HG03378 (cell line): Measurements from ENCODE around the gene CYTH3.
"Not testable (repeated sequence)": the region's sequence is repeated elsewhere in the genome, so short reads cannot be mapped to it uniquely, and the experiment has no call there.

Source experiments
- ATAC-seq: cut with Tn5 transposase; IDR thresholded peaks from one replicate; pipeline ENCODE4 v1.9.1; 2021; ENCODE audit warnings: mild to moderate bottlenecking, moderate library complexity; ENCODE audit not compliant: unreplicated experiment

Gene CYTH3

GRCh38 chr7:6154542-6155404 lies 117.7 kb downstream of the CYTH3 start:
- ATAC-seq, result no peak

DNA sequence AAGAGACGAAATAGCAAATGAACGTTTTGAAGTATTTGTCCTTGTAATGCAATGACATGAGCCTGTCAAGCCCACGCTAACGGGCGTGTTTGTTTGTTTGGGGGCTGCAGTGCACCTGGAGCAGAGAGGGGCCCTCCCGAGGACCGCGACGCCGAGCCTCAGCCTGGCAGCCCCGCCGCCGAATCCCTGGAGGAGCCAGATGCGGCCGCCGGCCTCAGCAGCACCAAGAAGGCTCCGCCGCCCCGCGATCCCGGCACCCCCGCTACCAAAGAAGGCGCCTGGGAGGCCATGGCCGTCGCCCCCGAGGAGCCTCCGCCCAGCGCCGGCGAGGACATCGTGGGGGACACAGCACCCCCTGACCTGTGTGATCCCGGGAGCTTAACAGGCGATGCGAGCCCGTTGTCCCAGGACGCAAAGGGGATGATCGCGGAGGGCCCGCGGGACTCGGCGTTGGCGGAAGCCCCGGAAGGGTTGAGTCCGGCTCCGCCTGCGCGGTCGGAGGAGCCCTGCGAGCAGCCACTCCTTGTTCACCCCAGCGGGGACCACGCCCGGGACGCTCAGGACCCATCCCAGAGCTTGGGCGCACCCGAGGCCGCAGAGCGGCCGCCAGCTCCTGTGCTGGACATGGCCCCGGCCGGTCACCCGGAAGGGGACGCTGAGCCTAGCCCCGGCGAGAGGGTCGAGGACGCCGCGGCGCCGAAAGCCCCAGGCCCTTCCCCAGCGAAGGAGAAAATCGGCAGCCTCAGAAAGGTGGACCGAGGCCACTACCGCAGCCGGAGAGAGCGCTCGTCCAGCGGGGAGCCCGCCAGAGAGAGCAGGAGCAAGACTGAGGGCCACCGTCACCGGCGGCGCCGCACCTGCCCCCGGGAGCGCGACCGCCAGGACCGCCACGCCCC lies 118.5 kb downstream of the CYTH3 start:
- ATAC-seq, result no peak

DNA sequence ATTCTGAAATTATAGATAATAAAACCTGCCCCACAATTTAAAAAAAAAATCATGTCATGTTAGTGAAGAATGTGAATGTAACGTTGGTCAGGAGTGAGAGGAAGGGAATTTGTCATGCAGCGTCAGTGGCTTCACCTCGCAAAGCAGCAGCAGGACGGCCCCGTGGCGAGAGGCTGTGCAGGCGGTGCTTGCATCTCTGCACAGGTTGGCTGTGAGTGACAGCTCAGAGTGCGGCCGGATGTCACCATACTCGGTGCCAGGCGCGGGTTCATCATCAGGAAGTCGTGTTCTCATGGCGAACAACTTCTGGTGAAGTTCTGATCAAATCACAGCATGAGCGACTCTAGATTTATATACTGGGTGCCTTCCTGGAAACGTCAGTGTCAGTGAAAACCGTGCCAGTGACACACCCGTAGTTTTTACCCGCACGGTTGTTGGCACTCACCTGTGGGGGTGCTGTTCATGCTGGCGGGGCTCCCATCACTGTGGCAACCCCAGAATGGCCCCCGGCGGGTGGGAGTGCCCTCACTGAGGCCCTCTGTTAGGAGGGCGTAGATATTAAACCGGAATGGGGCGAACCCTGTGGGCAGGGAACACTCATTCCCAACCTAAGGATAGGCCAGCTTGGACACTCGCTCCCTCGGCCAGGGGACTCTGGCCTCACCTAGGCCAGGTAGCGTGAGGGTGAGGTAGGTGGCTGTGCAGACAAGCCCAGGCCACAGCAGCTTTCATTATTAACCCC lies 120.3 kb downstream of the CYTH3 start:
- ATAC-seq, result no peak

DNA sequence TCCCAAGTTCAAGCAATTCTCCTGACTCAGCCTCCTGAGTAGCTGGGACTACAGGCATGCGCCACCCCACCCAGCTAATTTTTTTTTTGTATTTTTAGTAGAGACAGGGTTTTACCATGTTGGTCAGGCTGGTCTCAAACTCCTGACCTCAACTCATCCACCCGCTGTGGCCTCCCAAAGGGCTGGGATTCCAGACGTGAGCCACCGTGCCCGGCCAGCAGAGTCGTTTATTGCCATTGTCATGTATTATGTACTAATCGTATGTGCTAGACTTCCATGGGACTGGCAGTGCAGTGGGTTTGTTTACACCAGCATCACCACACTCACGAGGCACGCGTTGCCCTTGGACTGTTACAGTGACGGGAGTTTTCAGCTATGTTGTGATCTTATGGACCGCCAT lies 120.9 kb downstream of the CYTH3 start:
- ATAC-seq, result not testable (repeated sequence)

GRCh38 chr7:6149996-6150395 lies 122.4 kb downstream of the CYTH3 start:
- ATAC-seq, result no peak

DNA sequence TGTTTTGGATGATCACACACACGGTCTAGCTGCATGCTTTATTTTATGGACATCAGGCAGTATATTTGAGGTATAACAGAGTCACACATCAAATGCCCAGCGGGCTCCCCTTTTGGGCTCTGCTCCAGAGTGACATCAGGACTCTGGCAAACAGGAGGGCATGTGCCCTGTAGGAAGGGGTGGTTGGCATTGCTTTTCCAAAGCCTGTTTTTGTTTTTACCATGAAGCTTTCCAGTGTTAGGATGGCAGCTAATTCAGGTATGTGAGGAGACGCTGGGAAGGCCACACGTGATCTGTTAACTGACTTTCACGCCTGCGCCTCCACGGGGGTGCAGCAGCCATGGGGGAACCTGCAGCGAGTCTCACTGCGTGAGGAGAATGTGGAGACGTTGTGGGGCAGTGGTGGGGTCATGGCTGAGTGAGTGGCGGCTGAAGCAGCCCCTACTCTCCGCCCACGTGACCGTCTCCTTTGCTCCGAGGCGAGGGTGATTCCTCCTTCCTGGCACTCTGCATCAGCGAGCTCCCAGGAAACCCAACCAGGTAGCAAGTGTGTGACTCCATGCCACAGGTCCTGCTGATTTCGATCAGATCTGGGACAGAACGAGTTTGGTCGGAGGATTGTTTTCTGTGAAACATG lies 123.6 kb downstream of the CYTH3 start:
- no peak for ATAC-seq

DNA sequence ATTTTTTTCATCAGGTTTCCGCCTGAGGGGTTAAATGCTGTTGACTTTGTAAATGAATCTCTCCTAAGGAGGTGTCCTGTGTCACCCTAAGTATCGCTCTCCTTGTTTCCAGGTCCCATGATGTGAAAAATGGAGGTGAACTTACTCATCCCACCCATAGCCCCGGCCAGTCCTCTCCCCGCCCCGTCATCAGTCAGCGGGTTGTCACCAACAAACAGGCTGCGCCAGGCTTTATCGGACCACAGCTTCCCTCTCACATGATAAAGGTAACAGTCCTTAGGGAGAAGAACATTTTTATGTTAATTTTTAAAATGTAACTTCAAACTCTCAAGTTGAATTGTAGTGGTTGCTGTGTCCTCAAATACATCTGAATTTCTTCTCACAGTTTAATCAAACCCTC lies 124.8 kb downstream of the CYTH3 start:
- no peak for ATAC-seq

DNA sequence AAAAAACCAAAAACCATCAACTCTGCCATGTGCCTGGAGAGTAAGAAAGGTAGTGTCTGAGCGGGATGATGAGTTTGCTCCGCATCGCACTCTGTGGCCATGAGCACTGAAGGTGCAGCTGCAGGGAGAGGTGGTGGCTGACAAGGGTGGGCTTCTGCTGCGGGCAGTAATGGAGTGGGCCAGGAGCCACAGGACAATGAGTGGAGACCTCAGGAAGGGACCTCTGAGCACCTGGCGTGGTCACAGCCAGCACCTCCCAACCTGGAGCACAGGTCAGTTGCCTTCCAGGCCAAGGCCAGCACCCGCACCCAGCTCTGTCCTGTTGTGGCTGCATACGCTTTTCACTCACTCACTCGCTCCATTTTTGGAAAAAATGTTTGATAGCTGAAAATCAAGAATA lies 125.8 kb downstream of the CYTH3 start:
- no peak for ATAC-seq

DNA sequence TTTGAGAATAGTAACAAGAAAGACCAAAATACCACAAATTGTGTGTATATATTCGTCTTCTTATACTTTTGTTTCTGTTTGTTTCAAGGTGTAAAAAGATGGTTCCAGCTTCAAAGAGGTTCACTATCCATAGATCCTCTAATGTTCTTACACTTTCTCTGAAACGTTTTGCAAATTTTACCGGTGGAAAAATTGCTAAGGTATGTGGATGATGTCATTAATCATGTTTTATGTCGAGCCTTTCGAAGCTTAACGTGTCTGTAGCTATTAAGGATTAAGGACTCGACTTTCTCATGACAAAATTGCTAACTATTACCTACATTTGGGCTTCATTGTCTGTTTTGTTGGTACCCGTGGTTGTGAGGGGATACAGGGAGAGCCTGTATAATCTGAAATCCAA lies 128.4 kb downstream of the CYTH3 start:
- no peak for ATAC-seq

GRCh38 chr7:6142871-6143380 lies 129.5 kb downstream of the CYTH3 start:
- no peak for ATAC-seq

DNA sequence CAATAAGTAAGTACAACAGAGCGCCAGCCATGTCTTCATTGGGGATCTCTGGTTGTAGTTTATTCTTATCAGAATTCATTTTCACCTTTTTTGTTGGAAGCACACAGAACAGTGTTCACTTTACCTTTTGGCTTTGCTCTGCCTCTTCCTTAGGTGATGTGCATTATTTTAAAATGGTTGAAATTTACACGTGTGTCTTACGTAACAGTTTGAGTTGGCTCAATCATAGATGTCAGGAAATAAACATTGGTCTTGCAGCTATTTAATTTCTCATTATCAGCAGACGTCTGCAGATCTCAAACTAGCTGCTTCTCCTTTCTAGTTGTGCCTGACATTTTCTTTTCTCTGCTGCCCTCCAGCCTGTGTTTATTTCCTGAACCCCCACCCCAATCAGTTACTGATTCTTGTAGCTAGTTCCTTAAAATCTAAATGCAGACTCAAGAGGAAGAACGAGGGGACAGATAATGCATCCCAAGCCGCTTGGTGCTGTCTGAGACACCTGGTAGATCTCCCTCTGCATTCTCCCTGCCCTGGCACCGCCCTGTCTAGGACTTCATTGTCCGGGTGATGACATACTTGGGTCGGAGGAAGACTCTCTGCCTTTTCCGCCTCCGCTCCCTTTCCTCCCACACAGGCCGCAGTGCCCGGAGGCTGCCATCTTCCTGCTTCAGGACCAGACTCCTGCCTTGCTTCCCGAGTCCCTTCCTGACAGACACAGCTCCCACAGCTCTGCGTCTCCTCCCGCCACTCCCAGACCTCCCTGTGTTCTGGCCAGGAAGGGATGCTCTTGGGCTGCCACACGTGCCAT lies 133.0 kb downstream of the CYTH3 start:
- ATAC-seq, result no peak

DNA sequence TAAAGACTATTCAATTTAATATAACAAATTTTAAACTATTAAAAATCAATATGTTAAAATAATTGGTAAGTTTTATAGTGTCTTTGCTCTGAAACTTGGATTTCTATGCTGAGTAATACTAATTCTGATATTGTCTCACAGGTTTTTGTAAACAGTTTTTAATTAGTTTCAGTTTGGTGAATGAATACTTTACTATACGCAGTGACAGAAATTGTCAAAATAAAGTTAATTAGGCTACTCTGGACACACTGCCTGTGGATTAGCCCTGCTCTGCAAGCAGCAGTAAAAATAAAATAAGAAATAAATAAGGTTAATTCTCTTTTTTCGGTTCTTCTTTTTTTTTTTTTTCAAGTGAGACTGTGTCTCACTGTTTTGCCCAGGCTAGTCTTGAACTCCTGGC lies 135.9 kb downstream of the CYTH3 start:
- no peak for ATAC-seq

GRCh38 chr7:6133249-6133648 lies 139.2 kb downstream of the CYTH3 start:
- no peak for ATAC-seq

DNA sequence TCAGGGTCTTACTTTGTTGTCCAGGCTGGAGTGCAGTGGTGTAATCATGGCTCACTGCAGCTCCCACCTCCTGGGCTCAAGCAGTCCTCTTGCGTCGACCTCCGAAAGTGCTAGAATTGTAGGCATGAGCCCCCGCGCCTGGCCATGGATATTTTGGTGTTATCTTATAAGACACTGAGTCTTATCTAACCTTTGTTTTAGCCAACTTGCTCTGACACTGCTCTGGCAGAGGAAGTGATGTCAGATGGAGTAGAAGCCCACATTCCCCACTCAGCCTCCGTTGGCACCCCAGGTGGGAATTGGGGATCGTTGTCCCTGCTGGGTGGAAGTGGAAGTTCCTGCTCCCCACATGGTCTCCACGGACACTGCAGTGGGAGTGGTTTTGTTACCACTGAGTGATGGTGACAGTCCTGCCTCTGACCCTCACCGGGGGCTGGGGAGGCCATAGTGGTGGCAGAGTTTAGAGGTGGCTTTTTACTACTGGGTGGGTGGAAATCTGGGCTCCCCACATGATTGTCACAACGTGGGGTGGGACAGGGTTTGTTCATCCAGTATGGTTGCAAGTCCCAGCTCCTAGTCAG lies 142.3 kb downstream of the CYTH3 start:
- no peak for ATAC-seq

DNA sequence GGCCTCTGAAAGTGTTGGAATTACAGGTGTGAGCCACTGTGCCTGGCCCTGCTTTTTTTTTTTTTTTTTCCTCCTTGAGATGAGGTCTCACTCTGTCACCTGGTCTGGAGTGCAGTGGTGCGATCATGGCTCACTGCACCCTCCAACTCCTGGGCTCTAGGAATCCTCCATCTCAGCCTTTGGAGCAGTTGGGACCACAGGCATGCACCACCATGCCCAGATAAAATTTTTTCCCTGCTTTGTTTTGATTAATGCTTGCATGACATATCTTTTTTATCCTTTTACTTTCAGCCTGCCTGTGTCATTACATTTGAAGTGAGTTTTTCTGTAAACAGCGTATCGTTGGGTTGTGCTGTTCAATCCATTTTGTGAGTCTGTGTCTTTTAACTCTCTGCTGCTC lies 144.2 kb downstream of the CYTH3 start:
- ATAC-seq, result no peak

GRCh38 chr7:6127110-6127490 lies 145.3 kb downstream of the CYTH3 start:
- ATAC-seq, result no peak

DNA sequence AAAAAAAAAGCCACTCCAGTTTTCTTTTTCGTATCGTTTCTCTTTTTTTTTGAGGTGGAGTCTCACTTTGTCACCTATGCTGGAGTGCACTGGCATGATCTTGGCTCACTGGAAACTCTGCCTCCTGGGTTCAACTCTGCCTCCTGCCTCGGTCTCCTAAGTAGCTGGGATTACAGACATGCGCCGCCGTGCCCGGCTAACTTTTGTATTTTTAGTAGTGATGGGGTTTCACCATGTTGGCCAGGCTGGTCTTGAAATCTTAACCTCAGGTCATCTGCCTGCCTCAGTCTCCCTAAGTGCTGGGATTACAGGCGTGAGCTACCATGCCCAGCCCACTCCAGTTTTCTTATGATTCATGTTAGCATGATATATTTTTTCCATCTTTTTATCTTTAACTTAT lies 148.6 kb downstream of the CYTH3 start:
- no peak for ATAC-seq

- ATAC-seq, result no peak
Measured at GRCh38 chr7:6121141-6121540, 151.3 kb downstream of the CYTH3 start.

DNA sequence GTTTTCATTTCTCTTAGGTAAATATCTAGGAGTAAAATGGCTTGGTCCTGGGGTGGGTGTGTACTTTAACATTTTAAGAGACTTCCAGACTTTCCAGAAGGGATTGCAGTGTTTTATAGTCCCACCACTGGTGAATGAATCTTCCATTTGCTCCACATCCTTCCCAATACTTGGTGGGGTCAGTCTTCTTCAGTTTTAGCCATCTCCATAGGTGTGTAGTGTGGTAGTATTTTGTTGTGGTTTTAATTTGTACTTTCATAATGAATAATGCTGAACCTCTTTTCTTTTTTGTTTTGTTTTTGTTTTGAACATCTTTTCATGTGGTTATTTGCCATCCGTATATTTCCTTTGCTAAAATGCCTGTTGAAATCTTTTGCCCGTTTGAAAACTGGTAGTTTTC lies 154.9 kb downstream of the CYTH3 start:
- no peak for ATAC-seq
